Measurements from ENCODE around the gene DDX42.
"Not testable (repeated sequence)": the region's sequence is repeated elsewhere in the genome, so short reads cannot be mapped to it uniquely, and the experiment has no call there.

The DDX42 gene

GRCh38 chr17:63838631-63839171 lies 64.7 kb downstream of the DDX42 start:
- DNase-seq (ENCODE audit: low read depth in 2 of 2) = no peak

- no peak for DNase-seq (ENCODE audit: low read depth in 2 of 2)
These were observed 66.8 kb downstream of the DDX42 start for GRCh38 chr17:63840591-63841349.

GRCh38 chr17:63841350-63842172 lies 67.6 kb downstream of the DDX42 start:
- DNase-seq (ENCODE audit: low read depth in 2 of 2) = no peak

GRCh38 chr17:63842173-63842539 lies 68.2 kb downstream of the DDX42 start:
- DNase-seq (ENCODE audit: low read depth in 2 of 2) = no peak

- DNase-seq (ENCODE audit: low read depth in 2 of 2) = peak; percentile 98
These were observed 68.8 kb downstream of the DDX42 start, which contains the start of gene SMARCD2 for GRCh38 chr17:63842540-63843386. TSS of gene SMARCD2 (minus strand) at chr17:63842685. CDS start at chr17:63842674, 11 bp downstream.

- not testable (repeated sequence) for DNase-seq (ENCODE audit: low read depth in 2 of 2)
These were observed 69.5 kb downstream of the DDX42 start for GRCh38 chr17:63843387-63843888.

- DNase-seq (ENCODE audit: low read depth in 2 of 2) = no peak
These were observed 70.1 kb downstream of the DDX42 start for GRCh38 chr17:63843910-63844677.

- DNase-seq (ENCODE audit: low read depth in 2 of 2) = no peak
These were observed 71.5 kb downstream of the DDX42 start for GRCh38 chr17:63845509-63845908.

GRCh38 chr17:63847525-63848249 lies 73.7 kb downstream of the DDX42 start:
- DNase-seq (ENCODE audit: low read depth in 2 of 2) = no peak

- peak; percentile 91 to 93 for DNase-seq (ENCODE audit: low read depth in 2 of 2)
These were observed 75.1 kb downstream of the DDX42 start for GRCh38 chr17:63848834-63849689.

GRCh38 chr17:63850401-63850800 lies 76.4 kb downstream of the DDX42 start:
- DNase-seq (ENCODE audit: low read depth in 2 of 2) = no peak

GRCh38 chr17:63853260-63853659 lies 79.3 kb downstream of the DDX42 start:
- DNase-seq (ENCODE audit: low read depth in 2 of 2) = no peak

- DNase-seq (ENCODE audit: low read depth in 2 of 2) = no peak
These were observed 80.7 kb downstream of the DDX42 start for GRCh38 chr17:63854709-63855108.

- no peak for DNase-seq (ENCODE audit: low read depth in 2 of 2)
These were observed 81.2 kb downstream of the DDX42 start for GRCh38 chr17:63855185-63855584.

GRCh38 chr17:63856425-63856824 lies 82.5 kb downstream of the DDX42 start:
- not testable (repeated sequence) for DNase-seq (ENCODE audit: low read depth in 2 of 2)

GRCh38 chr17:63859257-63859656 lies 85.3 kb downstream of the DDX42 start:
- no peak for DNase-seq (ENCODE audit: low read depth in 2 of 2)

- not testable (repeated sequence) for DNase-seq (ENCODE audit: low read depth in 2 of 2)
These were observed 92.7 kb downstream of the DDX42 start for GRCh38 chr17:63866625-63867024.
